ENCODE measurements around the gene CFAP20.

Gene CFAP20

DNA sequence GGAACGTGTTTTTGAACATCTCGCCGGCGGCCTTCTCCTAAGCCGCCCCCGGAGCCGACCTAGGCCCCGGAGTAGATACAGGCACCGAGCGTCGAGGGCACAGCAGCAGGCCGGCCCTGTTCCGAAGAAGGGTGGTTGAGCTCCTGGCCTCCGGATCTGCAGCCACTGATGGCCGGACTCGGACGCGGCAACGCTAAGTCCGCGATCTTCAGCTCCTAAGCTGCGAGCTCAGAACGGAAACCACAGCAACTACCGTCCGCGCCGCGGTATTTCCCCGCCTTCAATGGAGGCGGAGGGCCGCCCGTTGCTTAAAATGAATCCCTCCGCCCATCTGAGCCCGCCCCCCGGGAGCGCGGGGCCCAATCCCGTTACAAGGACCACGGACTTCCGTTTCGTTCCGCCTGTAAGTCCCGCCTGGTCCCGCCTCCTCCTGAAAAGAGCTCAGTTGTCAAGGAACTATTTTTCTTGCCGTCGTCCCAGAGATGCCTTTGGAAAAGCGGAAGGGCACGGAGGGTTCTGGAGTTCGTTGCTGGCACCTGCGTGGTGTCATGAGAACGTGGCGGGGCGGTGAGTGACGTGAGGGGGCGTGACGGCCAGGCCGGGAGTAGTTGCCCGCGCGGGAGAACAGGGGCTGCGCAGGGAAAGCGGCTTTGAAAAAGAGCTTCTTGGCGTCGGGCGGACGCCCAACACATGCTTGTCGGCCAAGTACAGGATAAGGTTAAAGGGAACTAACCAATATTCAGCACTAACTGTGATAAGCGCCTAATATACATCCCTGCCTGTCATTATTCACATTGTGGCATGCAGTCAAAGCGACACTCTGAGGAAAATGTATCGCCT is at the start of gene CFAP20:
TSS of gene CFAP20 (minus strand) at position 285 of the 840 bp plus-strand sequence. CDS start at position 19, 266 bp downstream.
- DNase-seq (ENCODE audit: low read depth in 2 of 2): peak; percentile 100

DNA sequence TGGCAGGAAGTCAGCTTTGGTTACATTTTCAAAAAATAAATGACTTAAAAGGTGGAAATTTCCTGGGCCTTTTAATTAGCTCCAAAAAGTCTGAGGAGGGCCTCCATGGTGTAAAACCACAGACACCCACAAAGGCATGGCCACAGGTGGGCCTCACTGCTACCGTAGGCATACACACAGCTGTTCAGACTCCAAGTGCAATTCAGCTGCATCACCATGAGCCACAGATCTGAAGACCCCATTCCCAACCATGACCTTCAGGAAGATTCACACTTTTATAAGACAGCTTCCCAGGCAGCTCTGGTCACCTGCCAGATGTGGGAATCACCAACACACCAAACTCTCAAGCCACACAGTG is 48.2 kb upstream of the CFAP20 start:
- DNase-seq (ENCODE audit: low read depth in 2 of 2): no peak

DNA sequence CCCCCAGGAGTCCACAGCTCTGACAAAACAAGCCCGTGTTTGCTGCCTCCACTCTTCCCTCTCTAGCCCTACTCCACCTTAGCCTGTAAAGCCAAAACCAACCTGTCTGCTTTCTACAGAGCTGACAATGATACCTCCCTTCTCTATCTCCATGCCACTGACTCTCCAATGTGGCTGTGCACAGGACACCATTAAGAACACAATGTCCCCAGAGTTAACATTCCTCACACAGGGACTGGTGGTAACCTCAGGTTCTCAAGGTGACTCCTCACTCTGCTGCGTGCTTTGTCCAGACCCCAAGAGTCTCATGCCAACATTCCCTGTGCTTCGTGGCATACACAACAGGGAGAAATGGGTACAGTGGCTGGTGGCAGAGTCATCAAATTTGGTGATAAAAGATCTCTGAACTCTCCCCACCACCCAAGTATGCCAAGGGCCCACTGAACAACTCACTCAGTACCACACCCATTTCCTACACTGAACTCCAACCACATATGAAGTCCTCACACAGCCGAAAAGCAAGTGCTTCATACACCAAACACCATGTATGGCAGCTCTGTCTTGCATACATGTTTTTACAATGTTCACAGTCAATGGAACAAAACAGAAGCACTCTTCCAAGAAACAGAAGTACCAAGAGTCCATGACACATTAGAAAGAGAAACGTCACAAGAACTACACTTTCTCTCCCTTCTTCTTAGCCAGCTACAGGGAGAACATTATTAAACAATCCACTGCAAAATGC is 47.6 kb upstream of the CFAP20 start:
- DNase-seq (ENCODE audit: low read depth in 2 of 2): no peak

DNA sequence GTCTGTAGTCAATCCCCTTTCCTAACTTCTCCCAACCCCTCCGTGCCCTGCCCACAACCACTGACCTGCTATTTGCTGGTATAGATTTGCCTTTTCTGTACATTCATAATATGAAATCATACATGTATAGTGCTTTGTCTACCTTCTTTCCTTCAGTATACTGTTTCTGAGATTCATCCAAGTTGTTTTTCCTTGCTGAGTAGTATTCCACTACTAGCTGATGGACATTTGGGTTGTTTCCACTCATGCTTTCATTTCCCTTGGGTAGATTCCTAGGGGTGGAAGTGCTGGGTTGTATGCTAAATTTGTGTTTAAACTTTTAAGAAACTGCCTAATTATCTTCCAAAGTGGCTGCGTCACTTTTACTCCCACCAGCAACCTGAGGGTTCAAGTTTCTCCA is 41.0 kb upstream of the CFAP20 start:
- no peak for DNase-seq (ENCODE audit: low read depth in 2 of 2)

DNA sequence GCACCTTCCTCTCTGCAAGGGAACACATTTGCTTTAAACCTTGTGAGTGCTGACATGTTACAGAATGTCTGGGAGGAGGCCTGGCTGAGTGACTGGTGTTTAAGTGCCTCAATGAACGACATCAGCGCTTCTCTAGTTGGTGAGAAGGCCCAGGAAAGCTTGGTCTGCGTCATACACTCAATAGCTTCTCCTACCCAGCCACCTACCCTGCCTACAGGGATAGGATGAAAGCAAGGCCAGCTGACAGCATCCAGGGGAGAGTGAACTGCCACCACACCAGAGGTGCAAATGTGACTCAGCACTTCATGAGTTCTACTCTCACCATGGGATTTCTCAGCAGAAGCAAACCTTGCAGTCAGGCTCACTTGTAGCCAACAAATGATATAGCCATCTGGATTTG is 31.7 kb upstream of the CFAP20 start:
- no peak for DNase-seq (ENCODE audit: low read depth in 2 of 2)

DNA sequence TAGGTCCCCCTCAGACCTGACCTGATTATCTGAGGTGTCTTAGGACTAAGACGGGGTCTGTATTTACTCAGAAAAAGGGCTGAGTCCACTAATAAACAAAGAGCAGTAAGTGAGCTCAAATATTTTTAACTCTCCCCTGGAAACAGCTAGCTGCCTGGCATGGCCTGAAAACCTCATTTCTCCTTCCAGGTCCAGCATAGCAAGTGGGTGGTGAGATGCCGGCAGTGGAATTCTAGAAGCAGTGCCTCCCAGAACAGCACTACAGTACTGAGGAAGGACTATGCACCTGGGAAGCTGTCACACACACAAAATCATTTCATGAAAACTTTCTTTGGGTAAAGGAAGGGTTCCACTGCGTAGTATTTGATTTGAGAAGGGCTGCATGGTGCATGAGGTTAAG is 29.5 kb upstream of the CFAP20 start:
- no peak for DNase-seq (ENCODE audit: low read depth in 2 of 2)

DNA sequence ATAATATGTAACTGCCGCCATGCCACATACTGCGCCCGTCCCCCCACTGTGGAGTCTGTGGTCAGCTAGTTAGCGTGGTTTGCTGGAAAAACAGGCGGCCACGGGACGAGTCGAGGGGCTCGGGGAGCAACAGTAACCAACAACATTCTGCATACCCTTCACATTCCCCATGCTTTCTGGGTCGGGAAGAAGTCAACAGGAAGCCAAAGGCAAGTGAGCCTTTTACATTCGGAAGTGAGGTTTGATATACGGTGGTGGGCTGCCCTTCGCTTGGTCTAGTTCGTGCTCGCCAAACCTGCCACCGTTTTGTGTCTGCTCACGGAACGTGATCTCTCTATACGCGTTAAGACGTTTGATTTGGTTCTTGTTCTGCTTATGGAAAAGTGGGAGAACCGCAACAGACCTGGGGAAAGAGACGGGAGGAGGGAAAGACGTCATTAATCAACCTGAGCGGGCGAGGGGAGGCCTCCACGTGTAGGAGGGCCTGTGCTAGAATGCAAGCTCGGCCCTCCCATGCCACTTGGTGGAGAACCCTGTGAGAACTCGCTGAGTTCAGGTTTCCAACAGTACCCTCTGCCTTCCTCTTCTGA is 28.9 kb upstream of the CFAP20 start:
- DNase-seq (ENCODE audit: low read depth in 2 of 2): no peak

DNA sequence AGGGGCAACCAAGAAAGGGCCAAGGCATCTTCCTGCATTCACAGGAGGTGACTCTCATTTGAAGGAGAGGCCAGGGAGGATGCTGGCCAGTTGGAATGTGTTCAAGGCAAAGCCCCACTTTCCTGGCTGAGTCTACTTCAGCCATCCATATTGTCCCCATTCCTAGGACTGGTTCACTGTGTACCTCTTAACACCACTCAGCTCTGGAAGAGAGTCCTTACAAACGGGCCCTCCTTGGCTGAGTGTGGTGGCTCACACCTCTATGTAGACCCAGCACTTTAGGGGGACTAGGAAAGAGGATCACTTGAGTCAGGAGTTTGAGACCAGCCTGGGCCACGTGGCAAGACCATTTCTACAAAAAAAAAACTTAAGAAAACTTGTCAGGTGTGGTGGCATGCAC is 28.1 kb upstream of the CFAP20 start:
- DNase-seq (ENCODE audit: low read depth in 2 of 2): no peak

DNA sequence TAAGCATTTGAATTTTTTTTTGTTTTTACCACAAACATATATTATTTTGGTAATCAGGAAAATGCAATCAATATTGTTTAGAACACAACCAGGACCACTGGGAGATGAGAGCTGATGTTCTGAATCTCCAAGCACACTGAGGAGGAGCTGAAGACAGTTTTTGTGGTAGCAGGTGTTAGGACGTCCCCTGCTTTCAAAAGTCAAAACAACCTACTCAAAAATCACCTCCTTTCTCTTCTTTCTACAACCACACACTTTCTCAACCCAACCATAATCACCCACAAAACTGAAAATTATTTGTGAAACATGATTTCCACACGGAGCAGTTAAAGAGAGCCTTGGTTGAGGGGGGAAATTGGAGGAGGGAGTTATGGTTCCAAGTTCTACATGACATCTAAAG is 26.7 kb upstream of the CFAP20 start:
- DNase-seq (ENCODE audit: low read depth in 2 of 2): no peak

DNA sequence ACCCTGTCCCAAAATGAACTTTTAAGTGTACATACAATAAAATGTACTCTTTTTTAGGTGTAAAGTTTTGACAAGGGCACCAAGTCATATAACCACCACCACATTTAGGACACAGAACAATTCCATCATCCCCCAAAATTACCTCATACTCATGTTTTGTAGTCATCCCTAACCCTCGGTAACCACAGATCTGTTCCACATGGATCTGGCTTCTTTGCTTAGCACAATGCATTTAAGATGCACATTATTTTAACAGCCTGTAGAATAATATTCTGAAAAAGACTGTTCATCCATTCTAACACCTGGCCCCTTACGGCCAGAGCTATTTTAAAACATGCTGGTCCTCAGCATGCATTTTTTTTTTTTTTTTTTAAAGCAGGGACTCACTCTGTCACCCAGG is 25.2 kb upstream of the CFAP20 start:
- DNase-seq (ENCODE audit: low read depth in 2 of 2): no peak

DNA sequence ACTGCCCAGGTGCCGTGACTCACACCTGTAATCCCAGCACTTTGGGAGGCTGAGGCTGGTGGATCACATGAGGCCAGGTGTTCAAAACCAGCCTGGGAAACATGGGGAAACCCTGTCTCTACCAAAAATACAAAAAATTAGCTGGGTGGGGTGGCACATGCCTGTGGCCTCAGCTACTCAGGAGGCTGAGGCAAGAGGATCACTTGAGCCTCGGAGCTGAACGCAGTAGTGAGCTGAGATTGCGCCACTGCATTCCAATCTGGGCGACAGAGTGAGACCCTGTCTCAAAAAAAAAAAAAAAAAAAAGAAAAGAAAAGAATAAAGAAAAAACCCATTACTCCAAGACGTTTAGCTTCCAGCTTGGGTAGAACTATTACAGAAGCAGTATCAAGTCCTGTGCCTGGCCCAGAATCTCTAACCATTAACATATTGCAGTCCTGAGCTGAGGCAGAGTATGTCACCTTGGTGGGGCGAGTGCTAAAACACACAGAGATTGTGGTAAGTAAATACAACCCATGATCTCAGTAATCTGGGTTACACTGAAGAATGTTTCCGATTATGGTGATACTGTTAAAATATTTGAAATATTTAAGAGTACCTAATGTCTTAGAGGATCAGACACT is 23.2 kb upstream of the CFAP20 start:
- peak in 1 of 2 experiments; percentile 8 for DNase-seq (ENCODE audit: low read depth in 2 of 2)

DNA sequence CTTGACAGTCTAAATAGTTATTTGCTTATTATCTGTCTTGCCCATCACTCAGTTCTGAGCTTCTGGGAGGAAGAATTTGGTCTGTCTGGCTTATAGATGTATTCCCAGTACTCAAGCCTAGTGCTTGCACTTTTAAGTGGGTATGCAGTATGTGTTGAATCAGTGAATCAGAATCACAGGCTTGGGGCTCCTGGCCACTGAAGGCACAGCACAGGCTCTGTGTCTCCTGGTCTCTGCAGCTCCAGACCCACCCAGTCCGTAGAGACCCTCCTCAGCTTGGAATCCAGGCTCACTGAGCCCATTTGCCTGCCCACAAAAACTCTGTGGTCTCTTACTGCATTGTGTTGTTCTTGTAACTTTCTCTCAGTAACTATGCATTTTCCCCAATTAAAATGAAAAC is 19.3 kb upstream of the CFAP20 start:
- no peak for DNase-seq (ENCODE audit: low read depth in 2 of 2)

DNA sequence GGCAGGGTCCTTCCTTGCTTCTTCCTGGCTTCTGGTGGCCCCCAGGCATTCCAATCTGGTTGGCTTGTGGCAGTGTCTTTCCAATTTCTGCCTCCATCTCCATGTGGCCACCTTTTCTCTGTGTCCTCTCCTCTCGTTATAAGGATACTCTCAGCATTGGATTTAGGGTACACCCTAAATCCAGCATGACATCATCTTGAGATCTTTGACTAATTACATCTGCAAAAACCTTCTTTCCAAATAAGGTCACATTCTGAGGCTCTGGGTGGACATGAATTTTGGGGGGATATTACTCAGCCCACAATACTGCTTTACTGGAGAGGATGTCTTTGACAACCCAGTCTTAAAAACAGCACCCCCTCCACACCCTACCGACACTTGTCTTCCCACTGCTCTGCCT is 18.9 kb upstream of the CFAP20 start:
- no peak for DNase-seq (ENCODE audit: low read depth in 2 of 2)

DNA sequence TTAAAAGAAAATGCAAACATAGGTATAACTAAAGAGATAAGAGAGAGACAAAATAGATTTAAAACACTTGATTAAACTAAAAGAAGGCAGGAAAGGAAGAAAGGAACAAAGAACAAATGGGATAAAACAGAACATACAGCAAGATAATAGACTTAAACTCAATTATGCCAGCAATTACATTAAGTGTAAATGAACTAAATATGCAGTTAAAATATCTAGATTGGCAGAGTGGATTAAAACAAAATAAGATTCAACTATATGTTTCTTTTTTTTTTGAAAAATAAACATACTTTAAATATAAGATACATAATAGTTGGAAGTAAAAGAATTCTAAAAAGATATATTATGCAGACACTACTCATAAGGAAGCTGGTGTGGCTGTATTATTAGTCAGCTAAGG is 9.7 kb upstream of the CFAP20 start:
- no peak for DNase-seq (ENCODE audit: low read depth in 2 of 2)

DNA sequence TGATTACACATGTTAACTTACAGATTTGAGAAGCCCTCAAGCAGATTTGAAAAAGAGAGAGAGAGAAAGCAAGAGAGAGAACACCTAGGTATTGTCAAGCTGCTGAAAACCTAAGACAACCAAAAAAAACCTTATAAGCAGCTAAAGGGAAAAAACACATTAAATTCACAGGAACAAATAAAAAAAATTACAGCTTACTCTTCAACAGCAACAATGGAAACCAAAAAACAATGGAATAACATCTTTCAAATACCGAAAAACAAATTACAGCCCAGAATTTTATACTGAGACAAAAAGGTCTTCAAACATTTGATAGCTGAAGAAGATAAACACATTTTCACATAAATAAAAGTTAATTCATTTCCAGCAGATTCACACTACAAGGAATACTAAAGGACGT is 8.4 kb upstream of the CFAP20 start:
- no peak for DNase-seq (ENCODE audit: low read depth in 2 of 2)

DNA sequence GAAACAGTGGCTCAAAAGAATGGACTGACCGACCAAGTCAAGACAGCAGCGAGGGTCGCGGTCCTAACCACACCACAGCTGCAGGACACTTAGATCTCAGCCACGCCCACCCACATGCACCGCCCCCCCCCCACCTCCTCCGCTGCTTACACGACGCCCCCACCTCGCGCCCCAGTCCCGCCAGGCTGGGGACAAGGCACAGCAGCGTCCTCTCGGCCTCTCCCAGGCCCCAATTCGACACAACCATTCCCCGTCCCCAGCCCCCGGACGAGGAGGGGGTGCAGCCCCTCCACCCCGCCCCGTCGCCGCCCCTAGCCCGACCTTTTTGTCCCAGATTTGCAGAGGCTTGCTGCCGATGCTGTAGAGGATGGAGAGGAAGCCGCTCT is 477 bp downstream of the CFAP20 start:
- DNase-seq (ENCODE audit: low read depth in 2 of 2): no peak

DNA sequence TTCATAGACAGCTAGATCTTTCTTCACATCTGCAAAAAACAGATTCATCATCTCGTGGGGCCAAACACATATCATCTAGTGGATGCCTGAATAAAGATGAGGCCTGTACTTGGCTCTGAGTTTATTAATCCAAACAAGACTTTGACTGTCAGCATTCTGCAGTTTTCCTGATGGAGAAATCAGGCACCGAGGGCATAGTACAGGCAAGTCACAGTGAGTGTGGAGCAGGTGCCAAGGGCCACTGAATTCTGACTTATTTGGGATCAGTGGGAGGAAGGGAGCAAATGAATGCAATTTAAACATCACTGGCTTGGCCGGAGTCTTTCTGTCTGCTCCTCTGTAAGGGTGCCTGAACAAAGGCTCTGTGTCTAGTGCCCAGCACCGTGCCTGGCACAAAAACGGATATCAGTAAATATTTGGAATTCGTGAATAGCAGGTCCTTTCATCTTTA is 975 bp downstream of the CFAP20 start:
- DNase-seq (ENCODE audit: low read depth in 2 of 2): no peak

DNA sequence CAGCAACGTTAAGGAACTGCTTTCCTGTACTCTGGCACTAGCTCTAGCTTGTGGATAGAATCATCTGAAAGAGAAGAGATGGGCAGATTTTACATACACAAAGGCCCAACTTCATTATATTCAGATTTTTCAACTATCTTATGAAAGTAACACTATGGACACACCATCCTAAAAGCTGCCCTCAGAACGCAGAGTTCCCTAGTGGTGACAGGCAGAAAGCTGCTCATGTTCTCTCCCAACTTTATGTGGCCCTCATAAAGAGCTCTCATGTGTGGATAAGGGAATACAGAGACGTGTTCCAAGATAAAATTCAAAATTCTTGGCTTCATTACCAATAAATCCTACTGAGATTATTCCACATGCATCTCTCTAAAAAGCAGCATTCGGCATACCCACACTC is 1.5 kb downstream of the CFAP20 start:
- no peak for DNase-seq (ENCODE audit: low read depth in 2 of 2)

DNA sequence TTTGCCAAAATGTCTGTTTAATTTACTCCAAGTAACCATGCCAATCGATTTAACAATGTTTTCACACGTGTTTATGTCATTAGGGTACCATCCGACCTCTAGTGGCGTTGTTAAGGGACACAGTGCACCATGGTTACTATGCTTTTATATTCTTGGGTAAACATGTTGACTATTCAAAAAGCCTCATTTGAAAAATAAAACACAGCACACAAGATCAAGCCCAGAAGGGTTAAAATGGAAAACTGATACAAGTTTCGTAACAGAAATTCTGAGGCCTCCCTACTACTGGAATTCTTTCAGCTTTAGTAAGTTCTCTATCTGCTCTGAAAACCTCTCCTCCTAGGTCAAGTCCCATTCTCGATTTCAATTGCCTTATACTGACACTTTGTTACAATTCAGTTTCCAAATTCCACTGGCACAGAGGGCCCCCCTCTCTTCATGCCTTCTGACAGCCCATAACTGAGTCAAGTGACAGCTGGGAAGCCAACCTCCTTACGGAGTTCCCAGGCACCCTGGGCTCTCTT is 2.1 kb downstream of the CFAP20 start:
- no peak for DNase-seq (ENCODE audit: low read depth in 2 of 2)

DNA sequence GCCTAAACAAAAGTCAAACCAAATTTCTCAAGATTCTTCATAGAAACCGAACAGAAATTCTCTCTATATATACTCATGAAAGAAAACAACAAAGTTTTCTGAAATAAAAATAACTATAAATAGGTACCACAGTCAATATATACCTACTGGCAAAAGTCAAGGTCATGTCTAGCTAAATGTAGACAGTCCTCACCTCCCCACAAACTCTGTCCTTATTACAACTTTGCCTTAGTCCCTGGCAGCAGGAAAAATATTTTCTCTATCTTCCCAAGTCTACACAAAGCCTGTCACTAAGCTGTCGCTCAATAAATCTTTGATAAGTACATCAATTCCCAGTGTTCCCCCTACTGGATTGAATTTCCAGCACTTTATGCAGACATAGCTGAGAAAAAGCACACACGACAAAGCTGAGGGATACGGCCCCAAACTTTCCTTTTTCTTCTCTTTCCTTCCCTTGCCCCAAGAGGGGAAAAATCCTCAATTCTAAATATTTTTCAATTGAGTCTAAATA is 2.7 kb downstream of the CFAP20 start:
- no peak for DNase-seq (ENCODE audit: low read depth in 2 of 2)

DNA sequence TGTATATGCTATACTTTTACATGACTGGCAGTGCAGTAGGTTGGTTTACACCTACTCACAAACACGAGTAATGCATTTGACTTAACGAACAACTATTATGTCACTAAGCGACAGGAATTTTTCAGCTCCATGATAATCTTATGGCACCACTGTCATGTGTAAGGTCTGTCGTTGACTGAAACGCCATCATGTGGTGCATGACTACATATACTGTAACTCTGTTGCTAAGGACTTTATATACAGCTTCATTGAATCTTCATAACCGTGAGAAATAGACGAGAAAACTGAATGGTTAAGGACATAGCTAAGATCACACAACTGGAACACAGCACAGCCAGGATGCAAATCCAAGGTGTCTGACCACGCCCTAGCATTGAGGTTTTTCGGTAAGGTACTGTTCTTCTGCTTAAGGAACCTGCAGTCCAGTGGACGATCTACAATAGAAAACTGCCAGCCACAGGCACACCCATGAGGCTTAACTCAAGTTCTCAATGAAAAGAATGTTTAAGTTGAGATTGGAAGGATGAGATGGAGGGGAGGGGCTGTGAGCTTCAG is 3.3 kb downstream of the CFAP20 start:
- DNase-seq (ENCODE audit: low read depth in 2 of 2): no peak

DNA sequence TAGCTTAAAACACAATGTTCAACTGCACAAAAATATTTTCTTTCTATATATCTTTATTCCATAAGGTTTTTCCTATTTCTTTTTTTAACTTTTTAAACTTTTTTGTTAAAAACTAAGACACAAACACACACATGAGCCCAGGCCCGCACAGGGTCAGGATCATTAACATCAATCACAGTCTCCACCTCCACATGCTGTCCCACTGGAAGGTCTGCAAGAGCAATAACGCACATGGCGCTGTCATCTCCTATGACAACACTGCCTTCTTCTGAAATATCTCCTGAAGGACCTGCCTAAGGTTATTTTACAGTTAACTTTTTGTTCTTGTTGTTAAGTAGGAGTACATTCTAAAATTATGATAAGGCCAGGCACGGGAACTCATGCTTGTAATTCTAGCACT is 4.1 kb downstream of the CFAP20 start:
- DNase-seq (ENCODE audit: low read depth in 2 of 2): no peak
